HCT116 (cell line): ENCODE measurements around the gene CCDC195. TPM values are rescaled to one million over a fixed set of nuclear protein-coding genes. Genes with fewer than 3 reads are reported as not detected.

Experiments
- ATAC-seq: fragments of 200-7000 bp; cut with Tn5 transposase; 2 replicates; pipeline ENCODE4 v1.9.1; 2020; ENCODE audit warnings: mild to moderate bottlenecking, moderate library complexity
- BruUV-seq: library from RNA; stranded (reverse); fragments of 400-500 nt; replicated peaks from 2 replicates; lab custom pipeline; 2021; lab: Mats Ljungman, UMichigan
- CTCF ChIA-PET: fragments of 300-600 bp; sonication (Branson Sonifier 250); formaldehyde crosslinking; loops from one replicate; lab custom pipeline; 2021; ENCODE audit warnings: antibody characterized with exemption; lab: Charles Lee
- POLR2A ChIA-PET: fragments of 300-600, 350-600 bp; sonication (Branson Sonifier 250); formaldehyde crosslinking; loops from one replicate; lab custom pipeline; 2021; ENCODE audit warnings: antibody characterized with exemption; lab: Charles Lee
- RAD21 ChIA-PET, 2 experiments: fragments of 300-600 bp; sonication (Branson Sonifier 250); formaldehyde crosslinking; loops; one replicate each; lab custom pipeline; 2023; ENCODE audit warnings: low total read pairs in 2 of 2; ENCODE audit not compliant: uncharacterized antibody in 2 of 2, unreplicated experiment in 2 of 2, low non-redundant PET in 1 of 2; lab: Charles Lee
- DNase-seq: peaks from one replicate; pipeline ENCODE4 v3.0.0-alpha.2; 2010; ENCODE audit warnings: low read depth, low spot score
- H2AFZ ChIP-seq: fragments of 200-600 bp; shearing (Covaris generic), sonication (generic); 2 replicates; pipeline ENCODE4 v1.6.1; 2017; ENCODE audit warnings: low read depth, mixed run types, mixed read lengths, antibody characterized with exemption, low read length; ENCODE audit not compliant: poor library complexity, severe bottlenecking
- H3K27ac ChIP-seq: 2 replicates; pipeline ENCODE4 v1.5.1; 2012; ENCODE audit warnings: low read depth, low read length
- H3K27me3 ChIP-seq: fragments of 200-600 bp; sonication (generic); 2 replicates; pipeline ENCODE4 v1.6.1; 2016; ENCODE audit warnings: mixed run types, low read length, mixed read lengths; ENCODE audit not compliant: insufficient read depth
- H3K36me3 ChIP-seq, 2 experiments: fragments of 200-500 bp in 1 of 2; fragments of 200-600 bp in 1 of 2; sonication (Bioruptor generic) in 1 of 2; sonication (generic) in 1 of 2; 2 replicates each; pipeline versions ENCODE4 v1.5.1 to v1.6.1; 2014 to 2016; ENCODE audit warnings: low read length in 2 of 2, inconsistent platforms in 1 of 2, mixed read lengths in 1 of 2, mixed run types in 1 of 2; ENCODE audit not compliant: insufficient read depth in 2 of 2, control insufficient read depth in 1 of 2
- H3K4me1 ChIP-seq, 2 experiments: fragments of 200-600 bp in 1 of 2; sonication (generic) in 1 of 2; 2 replicates each; pipeline versions ENCODE4 v1.5.1 to v1.6.1; 2012 to 2017; ENCODE audit warnings: low read length in 2 of 2, inconsistent platforms in 1 of 2, mild to moderate bottlenecking in 1 of 2, mixed read lengths in 1 of 2, mixed run types in 1 of 2, moderate library complexity in 1 of 2; ENCODE audit not compliant: insufficient read depth in 2 of 2, control insufficient read depth in 1 of 2
- H3K4me2 ChIP-seq: fragments of 200-600 bp; sonication (generic); 2 replicates; pipeline ENCODE4 v1.6.1; 2017; ENCODE audit warnings: mixed run types, low read length, mixed read lengths
- H3K4me3 ChIP-seq, 2 experiments: fragments of 200-600 bp in 1 of 2; sonication (generic) in 1 of 2; replicated peaks in 1 of 2; 2 replicates each; pipeline ENCODE4 v1.5.1; 2011 to 2016; ENCODE audit warnings: low read length in 2 of 2, control low read depth in 1 of 2, low read depth in 1 of 2, mild to moderate bottlenecking in 1 of 2, mixed read lengths in 1 of 2, mixed run types in 1 of 2
- H3K79me2 ChIP-seq: fragments of 200-600 bp; sonication (generic); 2 replicates; pipeline ENCODE4 v1.6.1; 2017; ENCODE audit warnings: mild to moderate bottlenecking, mixed run types, low read length, moderate library complexity, mixed read lengths; ENCODE audit not compliant: insufficient read depth
- H3K9ac ChIP-seq: fragments of 200-600 bp; sonication (generic); 2 replicates; pipeline ENCODE4 v1.6.1; 2016; ENCODE audit warnings: low read length, mixed read lengths
- H3K9me2 ChIP-seq: fragments of 200-600 bp; sonication (generic), shearing (Covaris generic); 2 replicates; pipeline ENCODE4 v1.6.1; 2017; ENCODE audit warnings: mixed run types, mild to moderate bottlenecking, moderate library complexity; ENCODE audit not compliant: insufficient read depth
- H3K9me3 ChIP-seq, 2 experiments: fragments of 200-500 bp in 1 of 2; fragments of 200-600 bp in 1 of 2; sonication (Bioruptor generic) in 1 of 2; sonication (generic) in 1 of 2; 2 replicates each; pipeline ENCODE4 v1.6.1; 2014 to 2017; ENCODE audit warnings: low read length in 2 of 2, mixed read lengths in 2 of 2, inconsistent platforms in 1 of 2, low read depth in 1 of 2, mild to moderate bottlenecking in 1 of 2, mixed run types in 1 of 2, moderate library complexity in 1 of 2; ENCODE audit not compliant: control insufficient read depth in 1 of 2, insufficient read depth in 1 of 2
- H4K20me1 ChIP-seq: fragments of 200-600 bp; sonication (generic), shearing (Covaris generic); 2 replicates; pipeline ENCODE4 v1.6.1; 2017; ENCODE audit warnings: mixed run types, mild to moderate bottlenecking, moderate library complexity; ENCODE audit not compliant: insufficient read depth
- CBX3 ChIP-seq: IDR thresholded peaks from 2 replicates; pipeline ENCODE4 v1.6.1; 2012; ENCODE audit warnings: low read depth
- CEBPB ChIP-seq: IDR thresholded peaks from 2 replicates; pipeline ENCODE4 v1.6.1; 2012; ENCODE audit warnings: low read depth
- EGR1 ChIP-seq: IDR thresholded peaks from 2 replicates; pipeline ENCODE4 v1.6.1; 2012; ENCODE audit warnings: low read depth
- ELF1 ChIP-seq: IDR thresholded peaks from 2 replicates; pipeline ENCODE4 v1.6.1; 2012; ENCODE audit warnings: low read depth, borderline replicate concordance
- EZH2 ChIP-seq: fragments of 200-600 bp; sonication (generic); IDR thresholded peaks from 2 replicates; pipeline ENCODE4 v1.6.1; 2017; ENCODE audit warnings: antibody characterized with exemption, mixed run types
- EZH2phosphoT487 ChIP-seq: fragments of 200-600 bp; IDR thresholded peaks from 2 replicates; pipeline ENCODE4 v1.6.1; 2018; ENCODE audit warnings: antibody characterized with exemption, borderline replicate concordance
- FOSL1 ChIP-seq: IDR thresholded peaks from 2 replicates; pipeline ENCODE4 v1.6.1; 2012; ENCODE audit warnings: low read depth
- JUND ChIP-seq: IDR thresholded peaks from 2 replicates; pipeline ENCODE4 v1.6.1; 2012
- POLR2A ChIP-seq: IDR thresholded peaks from 2 replicates; pipeline ENCODE4 v1.7.0; 2011; ENCODE audit warnings: borderline replicate concordance; ENCODE audit not compliant: insufficient read depth, insufficient read length; ENCODE audit errors: extremely low read depth
- POLR2AphosphoS5 ChIP-seq: IDR thresholded peaks from 2 replicates; pipeline ENCODE4 v1.6.1; 2011; ENCODE audit warnings: mild to moderate bottlenecking, low read depth, low read length, moderate library complexity
- RAD21 ChIP-seq: IDR thresholded peaks from 2 replicates; pipeline ENCODE4 v1.6.1; 2012; ENCODE audit warnings: low read depth, mild to moderate bottlenecking
- SRF ChIP-seq: IDR thresholded peaks from 2 replicates; pipeline ENCODE4 v1.6.1; 2012; ENCODE audit warnings: low read depth
- TCF7L2 ChIP-seq: IDR thresholded peaks from 2 replicates; pipeline ENCODE4 v1.7.0; 2011; ENCODE audit warnings: borderline replicate concordance, inconsistent platforms; ENCODE audit not compliant: insufficient read depth, insufficient read length; ENCODE audit errors: extremely low read depth
- YY1 ChIP-seq: IDR thresholded peaks from 2 replicates; pipeline ENCODE4 v1.6.1; 2011; ENCODE audit warnings: low read length, low read depth, moderate library complexity, mild to moderate bottlenecking; ENCODE audit not compliant: insufficient replicate concordance; ENCODE audit errors: extremely low read depth
- ZFX ChIP-seq: fragments of 450-650 bp; IDR thresholded peaks from 2 replicates; pipeline ENCODE4 v1.6.1; 2017
- ZNF274 ChIP-seq: fragments of 200-500 bp; sonication (Bioruptor generic); IDR thresholded peaks from 2 replicates; pipeline ENCODE4 v1.6.1; 2014; ENCODE audit warnings: mild to moderate bottlenecking, low read depth, low read length, inconsistent platforms
- intact Hi-C: fragments of 100-400 bp; cut with micrococcal nuclease; formaldehyde crosslinking; loops from 2 replicates; pipeline ENCODE4 v1.10.0; 2022
- total RNA-seq: library from RNA; stranded (reverse); gene quantifications from one replicate; pipeline ENCODE4 v1.2.1, GENCODE V29; 2021; ENCODE audit not compliant: unreplicated experiment
- TF ChIP-seq, protein P1 (sequence below): IDR thresholded peaks from 2 replicates; pipeline ENCODE4 v1.6.1; 2012
- TF ChIP-seq, protein P2 (sequence below): IDR thresholded peaks from 2 replicates; pipeline ENCODE4 v1.6.1; 2012; ENCODE audit warnings: low read depth
- TF ChIP-seq, protein P3 (sequence below), 3 experiments: fragments of 200-600 bp in 1 of 3; sonication (generic) in 1 of 3; IDR thresholded peaks in 2 of 3; conservative IDR thresholded peaks in 1 of 3; 2 replicates each; pipeline ENCODE4 v1.5.1; 2012 to 2017; ENCODE audit warnings: low read depth in 2 of 3, low read length in 2 of 3, antibody characterized with exemption in 1 of 3, borderline replicate concordance in 1 of 3, control low read depth in 1 of 3, mild to moderate bottlenecking in 1 of 3, mixed read lengths in 1 of 3, mixed run types in 1 of 3, moderate library complexity in 1 of 3; ENCODE audit not compliant: insufficient read depth in 1 of 3

Gene CCDC195
- total RNA-seq, 1 experiment from 2014 or later = not detected

DNA sequence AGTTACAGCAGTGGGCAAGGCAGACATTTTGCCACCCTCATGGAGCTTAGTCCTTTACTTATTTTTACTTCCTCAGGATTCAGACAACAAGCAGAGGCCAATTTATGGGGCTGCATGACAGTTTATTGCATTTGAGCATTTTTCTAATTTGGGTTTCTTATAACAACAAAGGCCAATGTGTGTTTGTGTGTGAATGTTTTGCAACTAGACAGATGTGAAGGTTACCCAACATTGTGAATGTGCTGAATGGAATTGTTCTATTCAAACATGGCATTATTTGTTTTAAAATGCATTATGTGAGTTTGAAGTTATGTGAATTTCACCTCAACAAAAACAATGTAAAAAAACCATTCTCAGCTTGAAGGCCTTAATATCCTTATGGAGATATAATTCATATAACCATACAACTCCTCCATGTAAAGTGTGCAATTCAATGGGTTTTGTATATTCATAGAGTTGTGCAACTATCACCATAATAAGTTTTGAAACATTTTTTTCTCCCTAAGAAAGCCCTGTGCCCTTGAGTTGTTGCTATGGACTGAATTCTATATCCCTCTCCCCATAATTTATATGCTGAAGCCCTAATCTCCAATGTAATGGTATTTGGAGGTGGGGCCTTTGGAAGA is 57.3 kb downstream of the CCDC195 start:
- Histone ChIP-seq H3K4me2 (no peak overlapping the region), H3K9me3 (peaks cover 0 to 5% of the 10 kb centered on the region in 2 experiments; a peak in 1 of 4 replicates), H2AFZ (no peak overlapping the region), H3K27me3 (no peaks in the 10 kb centered on the region), H3K4me3 (no peak overlapping the region), H3K27ac (no peak overlapping the region), H3K9me2 (no peaks in the 10 kb centered on the region), H3K36me3 (no peaks in the 10 kb centered on the region), H3K4me1 (no peaks in the 10 kb centered on the region), H3K79me2 (no peaks in the 10 kb centered on the region), H4K20me1 (no peaks in the 10 kb centered on the region), H3K9ac (no peak overlapping the region)
- RAD21 ChIA-PET = no interaction called here
- DNase-seq = no peak
- CTCF ChIA-PET = no interaction called here
- TF ChIP-seq, protein P1, sequence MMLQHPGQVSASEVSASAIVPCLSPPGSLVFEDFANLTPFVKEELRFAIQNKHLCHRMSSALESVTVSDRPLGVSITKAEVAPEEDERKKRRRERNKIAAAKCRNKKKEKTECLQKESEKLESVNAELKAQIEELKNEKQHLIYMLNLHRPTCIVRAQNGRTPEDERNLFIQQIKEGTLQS = no peak
- TF ChIP-seq, protein P2, sequence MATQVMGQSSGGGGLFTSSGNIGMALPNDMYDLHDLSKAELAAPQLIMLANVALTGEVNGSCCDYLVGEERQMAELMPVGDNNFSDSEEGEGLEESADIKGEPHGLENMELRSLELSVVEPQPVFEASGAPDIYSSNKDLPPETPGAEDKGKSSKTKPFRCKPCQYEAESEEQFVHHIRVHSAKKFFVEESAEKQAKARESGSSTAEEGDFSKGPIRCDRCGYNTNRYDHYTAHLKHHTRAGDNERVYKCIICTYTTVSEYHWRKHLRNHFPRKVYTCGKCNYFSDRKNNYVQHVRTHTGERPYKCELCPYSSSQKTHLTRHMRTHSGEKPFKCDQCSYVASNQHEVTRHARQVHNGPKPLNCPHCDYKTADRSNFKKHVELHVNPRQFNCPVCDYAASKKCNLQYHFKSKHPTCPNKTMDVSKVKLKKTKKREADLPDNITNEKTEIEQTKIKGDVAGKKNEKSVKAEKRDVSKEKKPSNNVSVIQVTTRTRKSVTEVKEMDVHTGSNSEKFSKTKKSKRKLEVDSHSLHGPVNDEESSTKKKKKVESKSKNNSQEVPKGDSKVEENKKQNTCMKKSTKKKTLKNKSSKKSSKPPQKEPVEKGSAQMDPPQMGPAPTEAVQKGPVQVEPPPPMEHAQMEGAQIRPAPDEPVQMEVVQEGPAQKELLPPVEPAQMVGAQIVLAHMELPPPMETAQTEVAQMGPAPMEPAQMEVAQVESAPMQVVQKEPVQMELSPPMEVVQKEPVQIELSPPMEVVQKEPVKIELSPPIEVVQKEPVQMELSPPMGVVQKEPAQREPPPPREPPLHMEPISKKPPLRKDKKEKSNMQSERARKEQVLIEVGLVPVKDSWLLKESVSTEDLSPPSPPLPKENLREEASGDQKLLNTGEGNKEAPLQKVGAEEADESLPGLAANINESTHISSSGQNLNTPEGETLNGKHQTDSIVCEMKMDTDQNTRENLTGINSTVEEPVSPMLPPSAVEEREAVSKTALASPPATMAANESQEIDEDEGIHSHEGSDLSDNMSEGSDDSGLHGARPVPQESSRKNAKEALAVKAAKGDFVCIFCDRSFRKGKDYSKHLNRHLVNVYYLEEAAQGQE = no peak
- TF ChIP-seq ZNF274 = no peak
- no peak for TF ChIP-seq JUND
- TF ChIP-seq RAD21 = no peak
- TF ChIP-seq EZH2 = no peak
- TF ChIP-seq POLR2A = no peak
- TF ChIP-seq ZFX = no peak
- TF ChIP-seq SRF = no peak
- TF ChIP-seq TCF7L2 = no peak
- no peak for TF ChIP-seq EGR1
- TF ChIP-seq YY1 = no peak
- no peak for TF ChIP-seq FOSL1
- TF ChIP-seq POLR2AphosphoS5 = no peak
- TF ChIP-seq ELF1 = no peak
- no peak for TF ChIP-seq CBX3
- TF ChIP-seq, protein P3, sequence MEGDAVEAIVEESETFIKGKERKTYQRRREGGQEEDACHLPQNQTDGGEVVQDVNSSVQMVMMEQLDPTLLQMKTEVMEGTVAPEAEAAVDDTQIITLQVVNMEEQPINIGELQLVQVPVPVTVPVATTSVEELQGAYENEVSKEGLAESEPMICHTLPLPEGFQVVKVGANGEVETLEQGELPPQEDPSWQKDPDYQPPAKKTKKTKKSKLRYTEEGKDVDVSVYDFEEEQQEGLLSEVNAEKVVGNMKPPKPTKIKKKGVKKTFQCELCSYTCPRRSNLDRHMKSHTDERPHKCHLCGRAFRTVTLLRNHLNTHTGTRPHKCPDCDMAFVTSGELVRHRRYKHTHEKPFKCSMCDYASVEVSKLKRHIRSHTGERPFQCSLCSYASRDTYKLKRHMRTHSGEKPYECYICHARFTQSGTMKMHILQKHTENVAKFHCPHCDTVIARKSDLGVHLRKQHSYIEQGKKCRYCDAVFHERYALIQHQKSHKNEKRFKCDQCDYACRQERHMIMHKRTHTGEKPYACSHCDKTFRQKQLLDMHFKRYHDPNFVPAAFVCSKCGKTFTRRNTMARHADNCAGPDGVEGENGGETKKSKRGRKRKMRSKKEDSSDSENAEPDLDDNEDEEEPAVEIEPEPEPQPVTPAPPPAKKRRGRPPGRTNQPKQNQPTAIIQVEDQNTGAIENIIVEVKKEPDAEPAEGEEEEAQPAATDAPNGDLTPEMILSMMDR (IDR thresholded peaks at IDR 0.05 in 2 of 3, conservative IDR thresholded peaks at IDR 0.05 in 1 of 3; ENCODE audit: borderline replicate concordance in 1 of 3, insufficient read depth in 1 of 3, low read depth in 2 of 3, low read length in 2 of 3) = no peak
- TF ChIP-seq CEBPB = no peak
- no peak for TF ChIP-seq EZH2phosphoT487
- POLR2A ChIA-PET = interaction anchor here (1.1 kb wide), 1 partner anchor 20 kb away, joined by 3 read pairs; no protein-coding TSS in a partner anchor
- BruUV-seq = no TSS peak
- no peak for ATAC-seq
- intact Hi-C loops = no loop called here
